MV-4-11 (cell line): ENCODE measurements around the gene VPS37C.
"Not testable (repeated sequence)": the region's sequence is repeated elsewhere in the genome, so short reads cannot be mapped to it uniquely, and the experiment has no call there.

Source experiments
- DNase-seq: peaks from one replicate; lab custom pipeline; 2025; lab: John Stamatoyannopoulos, UW

Gene VPS37C

GRCh38 chr11:61117168-61117520 lies 44.1 kb downstream of the VPS37C start:
- no peak for DNase-seq

- DNase-seq = no peak
Measured at GRCh38 chr11:61116426-61117167, 44.6 kb downstream of the VPS37C start.

- DNase-seq = no peak
Measured at GRCh38 chr11:61115498-61116224, 45.6 kb downstream of the VPS37C start.

GRCh38 chr11:61114913-61115312 lies 46.3 kb downstream of the VPS37C start:
- no peak for DNase-seq

- no peak for DNase-seq
Measured at GRCh38 chr11:61113201-61113600, 48.0 kb downstream of the VPS37C start.

- no peak for DNase-seq
Measured at GRCh38 chr11:61112575-61112974, 48.7 kb downstream of the VPS37C start.

GRCh38 chr11:61111786-61112517 lies 49.3 kb downstream of the VPS37C start:
- no peak for DNase-seq

GRCh38 chr11:61111050-61111435 lies 50.2 kb downstream of the VPS37C start:
- DNase-seq = no peak

- no peak for DNase-seq
Measured at GRCh38 chr11:61110255-61111049, 50.8 kb downstream of the VPS37C start.

GRCh38 chr11:61109671-61110070 lies 51.6 kb downstream of the VPS37C start:
- DNase-seq = no peak

GRCh38 chr11:61108847-61109585 lies 52.2 kb downstream of the VPS37C start:
- no peak for DNase-seq

GRCh38 chr11:61107888-61108287 lies 53.3 kb downstream of the VPS37C start:
- no peak for DNase-seq

GRCh38 chr11:61106894-61107470 lies 54.2 kb downstream of the VPS37C start:
- no peak for DNase-seq

GRCh38 chr11:61106296-61106695 lies 54.9 kb downstream of the VPS37C start:
- DNase-seq = no peak

GRCh38 chr11:61104963-61105362 lies 56.3 kb downstream of the VPS37C start:
- DNase-seq = no peak

GRCh38 chr11:61103851-61104423 lies 57.3 kb downstream of the VPS37C start:
- DNase-seq = no peak

GRCh38 chr11:61102667-61103571 lies 58.3 kb downstream of the VPS37C start:
- DNase-seq = no peak

- DNase-seq = no peak
Measured at GRCh38 chr11:61098778-61099177, 62.4 kb downstream of the VPS37C start.

GRCh38 chr11:61098261-61098660 lies 63.0 kb downstream of the VPS37C start:
- not testable (repeated sequence) for DNase-seq

GRCh38 chr11:61095021-61095420 lies 66.2 kb downstream of the VPS37C start:
- no peak for DNase-seq
